ENCODE measurements around the gene ASIC3. TPM values are rescaled to one million over a fixed set of nuclear protein-coding genes. Genes with fewer than 3 reads are reported as not detected.
A peak's percentile ranks its signal among the peaks of the same experiment; 100 is the strongest.

The ASIC3 gene
- total and polyA plus RNA-seq, 9 donors, result 1.0 to 9.4 (median 3.8) TPM

GRCh38 chr7:151089893-151090730 is 41.8 kb downstream of the ASIC3 start:
- H3K27me3 ChIP-seq, result no peaks in the 10 kb centered on the region
- H3K36me3 ChIP-seq, result no peaks in the 10 kb centered on the region
- WGBS, 3 donors, result 65 to 74% (median 70%) methylated on average over 22 of the region's 22 CpGs
- H3K27ac ChIP-seq, result peak overlapping the region; percentile 64 to 77
- no peak overlapping the region for H3K4me3 ChIP-seq
- intact Hi-C loops (cut with DNase I), result no loop called here
- TF ChIP-seq CTCF (IDR thresholded peaks at IDR 0.05) (no peak), EP300 (IDR thresholded peaks at IDR 0.05) (no peak), POLR2A (IDR thresholded peaks at IDR 0.05) (no peak)
- H3K4me1 ChIP-seq (ENCODE audit: insufficient read depth), result peaks cover 22% of the 10 kb centered on the region
- peak in 3 of 5 donors; percentile 30 to 41 (median 37) for DNase-seq
- H3K9me3 ChIP-seq, result no peaks in the 10 kb centered on the region

GRCh38 chr7:151091003-151091402 is 42.7 kb downstream of the ASIC3 start:
- H3K27ac ChIP-seq, result no peak overlapping the region
- no peak overlapping the region for H3K4me3 ChIP-seq
- TF ChIP-seq EP300 (IDR thresholded peaks at IDR 0.05), result no peak
- TF ChIP-seq CTCF (IDR thresholded peaks at IDR 0.05), result no peak
- TF ChIP-seq POLR2A (IDR thresholded peaks at IDR 0.05), result no peak
- H3K27me3 ChIP-seq, result no peaks in the 10 kb centered on the region
- peak in 1 of 5 donors; percentile 23 for DNase-seq
- no peaks in the 10 kb centered on the region for H3K36me3 ChIP-seq
- H3K4me1 ChIP-seq (ENCODE audit: insufficient read depth), result peaks cover 22% of the 10 kb centered on the region
- intact Hi-C loops (cut with DNase I), result no loop called here
- WGBS, 3 donors, result 83 to 88% (median 85%) methylated on average over 7 of the region's 7 CpGs
- H3K9me3 ChIP-seq, result no peaks in the 10 kb centered on the region

GRCh38 chr7:151091431-151091830 is 43.1 kb downstream of the ASIC3 start:
- no peaks in the 10 kb centered on the region for H3K36me3 ChIP-seq
- H3K27ac ChIP-seq, result no peak overlapping the region
- no peak for TF ChIP-seq POLR2A (IDR thresholded peaks at IDR 0.05)
- no peak for TF ChIP-seq CTCF (IDR thresholded peaks at IDR 0.05)
- no peak for TF ChIP-seq EP300 (IDR thresholded peaks at IDR 0.05)
- H3K4me3 ChIP-seq, result no peak overlapping the region
- WGBS, 3 donors, result 56% methylated on average over 6 of the region's 6 CpGs
- DNase-seq, result peak in 1 of 5 donors; percentile 29
- intact Hi-C loops (cut with DNase I), result no loop called here
- no peaks in the 10 kb centered on the region for H3K27me3 ChIP-seq
- H3K9me3 ChIP-seq, result no peaks in the 10 kb centered on the region
- H3K4me1 ChIP-seq (ENCODE audit: insufficient read depth), result peaks cover 23% of the 10 kb centered on the region

GRCh38 chr7:151091988-151092387 is 43.7 kb downstream of the ASIC3 start:
- Histone ChIP-seq H3K4me3 (no peak overlapping the region), H3K27me3 (no peaks in the 10 kb centered on the region), H3K9me3 (no peaks in the 10 kb centered on the region), H3K27ac (no peak overlapping the region), H3K4me1 (ENCODE audit: insufficient read depth) (peaks cover 23% of the 10 kb centered on the region), H3K36me3 (no peaks in the 10 kb centered on the region)
- no peak for DNase-seq
- TF ChIP-seq CTCF (IDR thresholded peaks at IDR 0.05) (no peak), EP300 (IDR thresholded peaks at IDR 0.05) (no peak), POLR2A (IDR thresholded peaks at IDR 0.05) (no peak)
- intact Hi-C loops (cut with DNase I), result no loop called here
- WGBS, 3 donors, result 83 to 87% (median 85%) methylated on average over 14 of the region's 14 CpGs
